Measurements from ENCODE around the gene COL15A1.

COL15A1 gene

DNA sequence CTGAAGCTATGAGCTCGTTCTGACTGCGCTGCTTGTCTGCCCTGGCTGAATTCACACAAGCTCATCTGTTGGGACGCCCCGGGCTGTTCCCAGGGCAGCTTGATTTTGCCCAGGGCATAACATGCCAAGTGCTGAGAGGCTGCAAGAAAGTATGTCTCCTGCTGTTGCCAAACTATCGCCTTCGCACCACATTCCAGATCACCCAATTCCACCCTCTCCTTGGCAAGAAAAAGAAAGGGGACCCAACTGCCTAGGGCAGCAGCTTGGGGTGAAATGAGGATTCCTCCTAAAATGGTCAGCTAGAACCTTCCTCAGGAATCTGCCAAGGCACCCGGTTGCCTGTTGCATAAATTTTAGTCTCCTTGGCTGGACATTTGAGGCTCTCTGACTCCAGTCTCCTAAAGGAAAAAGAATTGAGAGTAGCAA, 21.2 kb downstream of the COL15A1 start:
- in situ Hi-C loops (cut with HindIII; ENCODE audit: low pct_ligation_motif_present, low pct_unique_long_range_greater_than_20kb, low sequenced_read_pairs): no loop called here
- DNase-seq: no peak

DNA sequence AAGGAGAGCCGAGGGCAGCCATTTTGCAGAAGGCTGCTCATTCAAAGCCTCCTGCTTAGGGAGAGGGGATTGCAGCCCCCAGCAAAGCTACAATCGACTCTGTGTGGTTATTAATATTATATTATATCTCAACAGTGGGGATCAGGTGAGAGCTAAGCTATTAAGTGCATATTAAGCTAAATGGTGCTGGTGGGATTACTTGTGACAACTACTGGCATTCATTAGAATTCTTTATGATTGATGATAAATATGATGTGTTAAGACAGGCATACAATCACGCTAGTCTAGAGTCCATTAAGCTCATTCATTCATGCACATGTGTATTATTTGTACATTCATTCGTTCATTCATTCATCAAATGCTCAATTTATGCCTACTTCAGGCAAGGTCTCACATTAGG, 23.0 kb downstream of the COL15A1 start:
- in situ Hi-C loops (cut with HindIII; ENCODE audit: low pct_ligation_motif_present, low pct_unique_long_range_greater_than_20kb, low sequenced_read_pairs): no loop called here

DNA sequence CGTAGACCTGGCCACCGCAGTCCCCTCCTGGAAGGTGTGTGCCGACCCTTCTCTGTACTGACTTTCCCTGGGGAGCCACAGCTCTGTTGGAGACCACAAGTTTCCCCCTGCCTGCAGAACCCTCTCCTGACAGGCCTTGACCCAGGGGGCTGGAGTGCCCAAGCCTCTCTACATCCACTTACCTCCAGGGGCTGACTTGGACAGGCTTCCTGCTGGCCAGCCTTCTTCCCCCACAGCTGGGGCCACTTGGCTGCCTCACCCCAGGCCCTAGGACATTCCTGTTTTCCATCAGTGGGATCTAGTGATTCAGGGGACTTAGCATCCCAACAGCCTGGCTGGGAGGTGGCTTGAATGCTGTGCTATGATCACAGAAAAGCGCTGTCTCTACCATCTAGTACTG, 23.6 kb downstream of the COL15A1 start:
- no peak for DNase-seq
- in situ Hi-C loops (cut with HindIII; ENCODE audit: low pct_ligation_motif_present, low pct_unique_long_range_greater_than_20kb, low sequenced_read_pairs): no loop called here

More for the DNA sequence above, 23.0 kb downstream of the COL15A1 start:
- DNase-seq: no peak

DNA sequence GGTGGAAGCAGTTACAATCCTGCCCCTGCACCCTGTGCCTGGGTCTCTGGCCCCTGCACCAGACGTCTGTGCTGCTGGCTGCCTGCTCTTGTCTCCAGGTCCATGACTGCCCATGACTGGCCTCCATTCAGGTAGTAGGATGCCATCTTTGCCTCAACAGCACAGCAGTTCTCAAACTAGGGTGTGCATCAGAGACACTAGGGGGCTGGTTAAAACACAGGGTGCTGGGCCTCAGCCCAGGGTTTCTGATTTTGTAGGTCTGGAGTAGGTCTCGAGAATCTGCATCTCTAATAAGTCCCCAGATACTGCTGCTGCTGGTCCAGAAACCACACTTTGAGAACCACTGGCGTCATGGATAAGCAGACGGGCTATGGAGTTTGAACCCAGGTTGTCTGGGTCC, 24.0 kb downstream of the COL15A1 start:
- in situ Hi-C loops (cut with HindIII; ENCODE audit: low pct_ligation_motif_present, low pct_unique_long_range_greater_than_20kb, low sequenced_read_pairs): no loop called here
- no peak for DNase-seq

DNA sequence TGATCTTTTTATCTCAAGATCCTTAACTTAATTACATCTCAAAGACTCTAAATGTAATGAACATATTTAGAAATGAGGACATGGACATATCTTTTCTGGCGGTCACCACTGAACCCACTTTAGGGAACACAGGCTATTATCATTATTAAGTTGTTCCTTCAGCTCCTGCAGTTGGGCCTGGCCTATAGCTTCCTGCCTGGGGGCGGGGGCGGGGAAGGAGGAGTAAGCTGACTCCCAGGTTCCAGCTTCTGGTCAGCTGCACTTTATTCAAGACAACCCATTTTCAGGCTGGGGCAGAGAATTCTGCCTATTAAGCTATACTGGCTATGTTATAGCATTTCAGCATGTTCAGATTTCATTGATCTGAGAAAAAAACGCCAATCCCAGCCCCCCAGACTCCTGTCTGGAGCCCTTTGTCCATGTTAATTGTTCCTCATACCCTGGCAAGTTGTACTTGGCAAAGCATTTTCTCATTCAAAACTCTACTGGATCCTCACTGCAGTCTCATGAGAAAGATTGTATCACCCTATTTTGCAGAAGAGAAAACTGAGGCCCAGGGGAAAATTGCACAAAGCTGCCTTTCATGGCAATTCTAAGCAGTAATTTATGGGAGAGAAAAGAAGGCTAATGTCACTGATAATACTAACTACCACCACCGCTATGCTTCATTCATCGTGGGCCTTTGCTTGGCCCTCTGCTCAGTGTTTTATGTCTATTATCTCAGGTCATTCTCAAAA, 25.1 kb downstream of the COL15A1 start:
- in situ Hi-C loops (cut with HindIII; ENCODE audit: low pct_ligation_motif_present, low pct_unique_long_range_greater_than_20kb, low sequenced_read_pairs): no loop called here
- DNase-seq: no peak

DNA sequence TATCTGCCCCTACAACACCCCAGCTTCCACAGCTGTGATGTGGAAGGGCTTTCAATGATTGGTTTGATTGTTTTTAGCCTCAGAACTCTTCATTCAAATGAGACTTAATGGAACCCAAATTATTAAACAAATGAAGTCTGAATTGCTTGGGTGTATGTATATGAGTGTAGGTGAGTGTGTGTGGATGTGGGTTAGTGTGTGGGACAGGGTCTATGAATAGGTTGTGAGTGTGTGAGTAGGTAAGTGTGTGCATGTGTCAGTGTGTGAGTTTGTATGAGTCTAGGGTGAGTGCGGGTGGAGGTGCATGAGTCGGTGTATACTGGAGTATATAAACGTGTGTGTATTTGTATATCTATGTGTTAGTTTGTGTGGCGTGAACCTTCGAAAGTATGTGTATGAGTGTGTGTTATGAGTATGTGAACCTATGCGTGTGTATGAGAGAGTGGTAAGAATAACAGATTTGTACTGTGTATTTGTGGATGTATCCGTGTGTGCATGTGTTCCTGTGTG, 26.9 kb downstream of the COL15A1 start:
- in situ Hi-C loops (cut with HindIII; ENCODE audit: low pct_ligation_motif_present, low pct_unique_long_range_greater_than_20kb, low sequenced_read_pairs): no loop called here
- no peak for DNase-seq

DNA sequence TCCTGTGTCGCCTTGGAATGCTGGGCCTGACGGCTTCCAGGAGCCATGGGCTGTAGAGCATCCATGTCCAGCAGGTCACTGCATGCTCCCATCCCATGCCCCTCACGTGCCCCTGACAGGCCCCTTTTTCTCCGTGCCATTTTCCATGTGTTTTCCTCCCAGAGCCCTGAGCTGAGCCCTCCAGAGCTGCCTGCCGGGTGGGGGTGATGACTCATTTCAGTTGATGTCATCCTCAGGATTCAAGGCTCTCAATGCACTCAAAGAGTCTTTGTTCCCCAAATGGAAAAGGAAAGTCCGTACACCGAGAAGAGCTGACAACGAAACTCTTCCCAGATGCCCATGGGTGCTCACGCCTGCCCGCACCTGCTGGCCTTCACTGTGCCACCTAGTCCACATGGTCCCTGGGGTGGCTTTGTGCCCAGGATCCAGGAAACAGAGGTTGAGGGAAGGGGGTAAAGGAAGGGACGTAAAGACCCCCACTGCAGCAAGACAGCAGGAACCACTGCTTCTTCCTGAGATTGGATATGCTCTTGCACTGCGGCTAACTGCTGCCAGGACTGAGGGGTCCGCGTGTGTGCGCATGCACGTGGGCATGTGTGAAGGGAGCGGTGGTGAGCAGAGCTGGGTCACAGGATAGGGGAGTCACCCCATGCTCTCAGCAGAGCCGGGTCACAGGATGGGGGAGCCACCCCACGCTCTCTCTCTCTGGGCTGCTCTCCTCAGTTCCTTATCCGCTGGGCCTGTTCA, 27.6 kb downstream of the COL15A1 start:
- DNase-seq: peak; percentile 19

DNA sequence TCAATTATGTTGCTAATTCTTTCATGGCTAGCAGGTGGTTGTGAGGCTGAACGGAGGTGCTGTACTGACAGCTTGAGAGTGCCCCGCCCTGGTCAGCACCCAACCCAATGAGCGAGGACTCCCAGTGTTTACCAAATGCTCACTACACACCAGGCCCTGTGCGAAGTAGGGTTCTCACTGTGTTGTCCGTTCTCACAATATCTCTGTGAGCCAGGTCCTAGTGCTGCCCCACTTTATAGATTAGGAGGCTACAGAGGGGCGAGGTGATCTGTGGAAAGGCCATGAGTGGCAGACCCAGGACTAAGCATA, 28.2 kb downstream of the COL15A1 start:
- in situ Hi-C loops (cut with HindIII; ENCODE audit: low pct_ligation_motif_present, low pct_unique_long_range_greater_than_20kb, low sequenced_read_pairs): no loop called here

More for the DNA sequence above, 27.6 kb downstream of the COL15A1 start:
- in situ Hi-C loops (cut with HindIII; ENCODE audit: low pct_ligation_motif_present, low pct_unique_long_range_greater_than_20kb, low sequenced_read_pairs): no loop called here

DNA sequence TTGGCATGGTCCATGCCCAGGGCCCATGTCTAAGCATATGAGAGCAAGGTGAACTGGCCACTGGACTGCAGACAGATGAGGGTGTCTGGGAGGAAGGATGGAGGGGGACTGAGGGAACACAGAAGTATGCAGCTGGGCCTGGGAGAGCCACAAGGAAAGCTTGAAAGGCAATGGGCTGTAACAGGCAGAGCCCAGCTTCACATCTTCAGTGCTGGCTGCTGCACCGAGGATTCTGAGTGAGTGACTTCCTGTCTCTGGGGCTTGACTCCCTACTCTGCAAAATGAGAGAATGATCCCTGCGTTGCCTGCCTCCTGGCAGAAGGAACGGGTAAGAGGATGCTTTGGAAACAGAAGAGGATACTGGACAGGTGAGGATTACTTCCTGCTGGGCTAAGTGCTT, 29.0 kb downstream of the COL15A1 start:
- DNase-seq: no peak
- in situ Hi-C loops (cut with HindIII; ENCODE audit: low pct_ligation_motif_present, low pct_unique_long_range_greater_than_20kb, low sequenced_read_pairs): no loop called here

More for the DNA sequence above, 28.2 kb downstream of the COL15A1 start:
- no peak for DNase-seq

DNA sequence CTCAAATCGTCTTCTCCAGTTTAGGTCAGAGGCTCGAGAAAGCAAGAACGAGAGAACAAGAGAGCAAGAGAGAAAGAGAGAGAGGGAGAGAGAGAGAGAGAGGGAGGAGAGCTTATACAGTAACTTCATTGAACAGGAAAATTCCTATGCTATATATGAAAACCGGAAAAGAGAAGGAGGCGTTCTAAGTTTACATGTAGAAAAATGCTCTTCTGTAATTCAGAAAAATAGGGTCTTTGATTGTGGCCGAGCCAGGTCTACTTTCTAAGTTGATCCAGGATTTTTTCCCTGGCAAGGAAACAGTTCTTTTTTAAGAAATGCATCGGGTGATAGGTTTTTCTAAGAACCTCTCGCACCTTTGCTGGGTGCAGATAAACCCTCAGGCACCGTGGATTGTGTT, 29.5 kb downstream of the COL15A1 start:
- in situ Hi-C loops (cut with HindIII; ENCODE audit: low pct_ligation_motif_present, low pct_unique_long_range_greater_than_20kb, low sequenced_read_pairs): no loop called here
- no peak for DNase-seq

DNA sequence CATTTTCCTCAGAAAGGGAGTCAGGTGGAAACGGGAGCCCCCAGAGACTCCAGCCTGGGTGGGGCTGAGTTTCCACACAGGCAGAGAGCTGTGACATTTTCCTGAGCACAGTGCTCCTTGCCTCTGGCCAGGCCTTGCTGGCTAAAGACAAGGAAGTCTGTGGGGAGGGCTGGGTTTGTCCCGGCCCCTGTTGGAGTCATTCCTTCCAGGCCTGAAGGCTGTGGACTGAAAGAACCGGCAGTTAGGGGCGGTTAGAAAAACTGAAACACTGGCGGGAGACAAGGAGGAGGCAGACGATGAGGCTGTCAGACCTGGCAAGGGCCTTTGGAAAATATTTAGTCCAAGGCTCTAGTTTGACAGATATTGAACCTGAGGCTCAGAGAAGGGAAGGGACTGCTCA, 29.9 kb downstream of the COL15A1 start:
- in situ Hi-C loops (cut with HindIII; ENCODE audit: low pct_ligation_motif_present, low pct_unique_long_range_greater_than_20kb, low sequenced_read_pairs): no loop called here
- no peak for DNase-seq

DNA sequence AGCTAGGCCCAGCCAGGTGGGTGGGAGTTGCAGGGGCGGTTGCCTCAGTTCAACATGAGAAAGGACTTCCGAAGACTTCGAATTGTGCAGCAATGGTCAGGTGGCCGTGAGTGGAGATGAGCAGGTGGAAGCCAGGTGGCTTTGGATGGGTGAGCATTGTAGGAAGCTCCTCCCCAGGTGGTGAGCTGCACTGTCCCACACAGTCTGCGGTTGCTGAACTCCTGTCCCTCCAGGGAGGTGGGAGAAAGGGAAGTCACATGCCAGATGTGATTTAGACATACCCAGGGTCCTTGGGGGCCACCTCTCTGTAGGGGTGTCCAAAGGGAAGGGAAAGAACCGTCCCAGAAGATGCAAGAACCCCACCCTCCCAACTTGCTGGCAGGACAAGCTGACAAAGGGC, 30.4 kb downstream of the COL15A1 start:
- in situ Hi-C loops (cut with HindIII; ENCODE audit: low pct_ligation_motif_present, low pct_unique_long_range_greater_than_20kb, low sequenced_read_pairs): no loop called here
- no peak for DNase-seq

DNA sequence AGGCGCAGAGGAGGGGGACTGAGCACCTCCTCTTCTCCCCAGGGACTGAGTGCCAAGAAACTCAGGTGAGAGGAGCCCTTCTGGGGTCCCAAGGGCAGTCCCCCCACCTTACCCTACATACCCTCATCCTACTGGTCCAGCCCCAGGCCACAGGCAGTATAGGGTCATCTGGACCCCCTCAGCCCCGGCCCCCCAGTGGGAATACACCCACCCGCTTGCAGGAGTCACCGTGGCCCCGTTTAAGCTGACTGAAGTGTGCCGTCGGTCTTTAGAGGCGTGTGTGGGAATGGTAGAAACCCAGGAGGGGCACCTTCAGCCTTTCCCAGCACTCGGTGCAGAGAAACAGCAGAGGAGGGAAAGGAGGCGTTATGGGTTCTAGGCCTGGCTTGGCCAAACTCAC, 30.8 kb downstream of the COL15A1 start:
- in situ Hi-C loops (cut with HindIII; ENCODE audit: low pct_ligation_motif_present, low pct_unique_long_range_greater_than_20kb, low sequenced_read_pairs): no loop called here
- DNase-seq: no peak

DNA sequence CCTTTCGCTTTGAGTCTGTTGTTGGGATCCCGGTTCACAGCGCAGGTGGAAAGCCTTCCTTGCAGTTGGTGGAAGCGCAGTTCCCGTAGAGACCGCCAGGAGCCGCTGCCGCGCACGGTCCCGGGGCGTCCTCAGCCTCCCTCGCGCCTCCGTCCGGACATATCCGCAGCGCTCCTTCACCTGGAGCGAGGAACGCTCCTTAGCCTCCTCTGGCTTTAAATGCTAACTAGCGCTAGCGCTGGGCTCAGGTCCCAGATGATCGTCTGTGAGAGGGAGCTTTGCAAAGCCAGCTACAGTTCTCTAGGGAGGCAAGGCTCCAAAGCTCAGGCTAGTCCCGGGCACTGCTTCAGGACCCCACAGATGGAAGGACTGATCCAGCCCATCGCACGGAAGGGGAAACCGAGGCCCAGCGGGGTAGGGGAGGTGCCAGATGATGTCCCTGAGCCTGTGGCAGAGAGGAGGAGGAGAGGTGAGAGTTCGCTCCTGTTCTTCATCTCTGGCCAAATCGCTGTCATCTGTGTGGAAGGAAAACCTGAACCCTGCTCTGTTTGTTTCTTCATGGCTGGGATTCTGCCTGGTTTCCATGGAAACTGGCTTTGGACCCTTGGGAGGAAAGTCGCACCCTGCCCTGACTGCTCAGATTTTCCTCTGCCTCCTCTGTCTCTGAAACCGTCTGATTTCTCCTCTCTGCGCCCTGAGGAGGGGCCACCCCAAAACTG, 31.4 kb downstream of the COL15A1 start:
- in situ Hi-C loops (cut with HindIII; ENCODE audit: low pct_ligation_motif_present, low pct_unique_long_range_greater_than_20kb, low sequenced_read_pairs): no loop called here
- DNase-seq: peak; percentile 70

DNA sequence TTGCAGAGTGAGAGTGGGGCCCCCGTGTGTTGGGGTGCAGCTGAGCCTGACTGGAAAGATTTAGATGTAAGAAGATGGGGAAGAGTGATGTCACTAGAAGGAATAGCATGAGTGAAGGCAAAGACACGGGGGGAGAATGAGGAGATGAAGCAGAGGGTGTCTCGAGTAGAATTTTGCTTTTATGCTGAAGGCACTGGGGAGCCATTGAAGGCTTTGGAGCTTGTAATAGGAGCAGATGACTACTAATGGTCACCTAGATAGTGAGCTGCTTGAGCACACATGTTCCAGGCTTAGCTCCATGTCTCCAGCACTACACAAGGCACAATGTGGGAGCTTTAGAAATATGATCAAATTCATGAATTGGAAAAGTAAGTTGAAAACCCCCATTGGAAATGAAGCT, 32.1 kb downstream of the COL15A1 start:
- DNase-seq: no peak
- in situ Hi-C loops (cut with HindIII; ENCODE audit: low pct_ligation_motif_present, low pct_unique_long_range_greater_than_20kb, low sequenced_read_pairs): no loop called here

DNA sequence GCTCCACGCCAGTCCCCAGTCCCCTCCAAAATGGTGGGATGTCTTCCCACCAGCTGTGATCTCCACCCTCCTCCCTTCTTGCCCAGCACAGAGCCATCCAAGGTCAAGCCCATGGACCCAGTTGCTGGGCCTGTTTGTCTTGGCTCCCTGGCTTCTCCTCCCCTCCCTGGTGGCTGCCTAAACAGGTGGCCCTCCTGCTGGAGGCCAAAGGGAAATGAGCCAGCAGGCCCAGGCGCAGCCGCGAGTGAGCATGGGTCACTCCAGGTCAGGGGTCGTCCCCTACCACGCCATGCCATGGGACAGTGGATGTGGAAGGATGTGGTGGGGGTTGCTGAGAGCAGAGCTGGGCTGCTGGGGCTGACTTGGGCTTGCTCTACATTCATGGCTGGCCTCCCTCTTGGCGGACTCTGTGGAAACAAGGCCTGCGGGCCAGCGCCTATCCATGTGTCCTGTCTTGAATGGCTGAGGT, 33.6 kb downstream of the COL15A1 start:
- DNase-seq: no peak
- in situ Hi-C loops (cut with HindIII; ENCODE audit: low pct_ligation_motif_present, low pct_unique_long_range_greater_than_20kb, low sequenced_read_pairs): no loop called here

DNA sequence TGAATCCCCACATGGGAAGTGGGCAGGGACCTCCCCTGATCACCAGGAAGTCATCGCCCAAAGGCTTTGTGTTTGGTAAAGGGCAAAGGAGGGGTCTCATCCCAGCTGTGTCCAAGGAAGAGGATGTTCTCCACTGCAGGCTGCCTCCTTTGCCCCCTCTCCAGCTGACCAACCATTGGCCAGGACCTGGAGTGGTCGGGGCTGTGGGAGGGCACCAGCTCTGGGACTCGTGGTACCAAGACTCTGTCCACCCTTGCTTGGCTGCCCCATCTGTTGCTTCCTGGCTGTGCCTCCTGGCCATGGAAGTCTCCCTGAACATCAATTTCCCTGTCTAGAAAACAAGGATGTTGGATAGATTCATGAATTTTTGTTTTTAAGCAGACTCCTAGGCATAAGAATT, 34.1 kb downstream of the COL15A1 start:
- DNase-seq: no peak
- in situ Hi-C loops (cut with HindIII; ENCODE audit: low pct_ligation_motif_present, low pct_unique_long_range_greater_than_20kb, low sequenced_read_pairs): no loop called here

DNA sequence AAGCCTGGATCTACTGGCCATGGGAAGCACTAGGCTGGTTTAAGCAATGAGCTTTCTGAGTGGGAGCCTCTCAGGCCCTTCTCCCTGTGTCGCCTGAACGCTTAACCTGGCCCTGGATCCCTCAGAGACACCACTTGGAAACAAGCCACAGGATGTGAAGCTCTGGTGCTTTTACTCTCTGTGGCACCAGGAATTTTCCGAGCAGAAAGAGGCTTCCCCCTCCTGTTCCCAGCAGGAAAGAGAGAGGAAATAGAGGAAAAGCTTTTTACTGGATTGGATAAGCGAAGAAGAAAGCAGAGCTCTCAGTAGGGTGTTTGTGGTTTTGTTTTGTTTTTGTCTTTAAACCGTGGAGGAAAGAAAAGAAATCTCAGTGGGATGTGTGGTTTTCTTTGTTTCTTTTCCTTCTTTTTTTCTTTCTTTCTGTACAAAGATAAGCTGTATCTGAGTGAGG, 34.5 kb downstream of the COL15A1 start:
- no peak for DNase-seq
- in situ Hi-C loops (cut with HindIII; ENCODE audit: low pct_ligation_motif_present, low pct_unique_long_range_greater_than_20kb, low sequenced_read_pairs): no loop called here

DNA sequence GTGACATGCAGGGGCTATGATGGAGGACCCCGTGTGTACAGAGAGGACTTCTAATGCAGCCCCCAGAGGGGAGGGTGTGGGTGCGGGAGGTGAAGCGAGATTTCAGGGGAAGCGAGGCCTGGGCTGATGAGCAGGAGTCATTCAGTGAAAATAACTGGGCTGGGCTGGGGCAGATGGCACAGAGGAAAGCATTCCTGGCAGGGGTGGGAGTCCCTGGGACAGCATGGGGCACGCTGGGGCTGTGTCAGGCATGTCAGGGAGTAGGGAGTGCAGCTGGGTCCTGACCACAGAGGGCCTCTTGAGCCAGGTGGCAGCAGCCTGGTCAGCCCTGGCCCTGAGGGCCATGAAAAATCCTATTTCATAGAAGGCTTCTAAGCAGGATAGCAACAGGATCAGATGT, 36.6 kb downstream of the COL15A1 start:
- in situ Hi-C loops (cut with HindIII; ENCODE audit: low pct_ligation_motif_present, low pct_unique_long_range_greater_than_20kb, low sequenced_read_pairs): no loop called here
- DNase-seq: no peak
